PC-3 (cell line): Measurements from ENCODE around the gene KCNIP4.

Source experiments
- EZH2phosphoT487 ChIP-seq: fragments of 300-600 bp; sonication (generic); IDR thresholded peaks from 2 replicates; pipeline ENCODE4 v1.6.1; 2018; ENCODE audit warnings: mild to moderate bottlenecking, antibody characterized with exemption, low read length, borderline replicate concordance
- TF ChIP-seq, protein P1 (sequence below): fragments of 300-600 bp; sonication (generic); conservative IDR thresholded peaks from 2 replicates; pipeline ENCODE4 v1.5.1; 2017; ENCODE audit warnings: antibody characterized with exemption, low read depth, mild to moderate bottlenecking, low read length

DNA sequence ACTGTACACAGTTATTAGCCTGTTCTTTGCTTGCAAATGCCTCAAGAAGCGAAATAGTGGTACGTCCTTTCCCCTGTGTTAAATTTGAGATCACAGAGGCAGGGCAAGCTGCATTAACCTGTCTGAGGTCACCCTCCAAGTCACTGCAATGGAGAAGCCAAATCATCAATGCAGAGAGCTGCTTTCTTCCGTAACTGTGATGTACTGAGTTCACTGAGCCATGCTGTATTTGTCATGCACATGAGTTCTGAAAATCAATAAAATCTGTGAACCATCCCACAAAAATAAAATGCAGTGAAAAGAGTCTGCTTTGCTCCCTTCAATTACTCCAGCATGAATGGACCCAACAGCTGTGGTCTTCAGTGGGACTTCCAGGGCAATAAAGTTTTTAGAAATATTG, 393.5 kb downstream of the KCNIP4 start:
- TF ChIP-seq, protein P1, sequence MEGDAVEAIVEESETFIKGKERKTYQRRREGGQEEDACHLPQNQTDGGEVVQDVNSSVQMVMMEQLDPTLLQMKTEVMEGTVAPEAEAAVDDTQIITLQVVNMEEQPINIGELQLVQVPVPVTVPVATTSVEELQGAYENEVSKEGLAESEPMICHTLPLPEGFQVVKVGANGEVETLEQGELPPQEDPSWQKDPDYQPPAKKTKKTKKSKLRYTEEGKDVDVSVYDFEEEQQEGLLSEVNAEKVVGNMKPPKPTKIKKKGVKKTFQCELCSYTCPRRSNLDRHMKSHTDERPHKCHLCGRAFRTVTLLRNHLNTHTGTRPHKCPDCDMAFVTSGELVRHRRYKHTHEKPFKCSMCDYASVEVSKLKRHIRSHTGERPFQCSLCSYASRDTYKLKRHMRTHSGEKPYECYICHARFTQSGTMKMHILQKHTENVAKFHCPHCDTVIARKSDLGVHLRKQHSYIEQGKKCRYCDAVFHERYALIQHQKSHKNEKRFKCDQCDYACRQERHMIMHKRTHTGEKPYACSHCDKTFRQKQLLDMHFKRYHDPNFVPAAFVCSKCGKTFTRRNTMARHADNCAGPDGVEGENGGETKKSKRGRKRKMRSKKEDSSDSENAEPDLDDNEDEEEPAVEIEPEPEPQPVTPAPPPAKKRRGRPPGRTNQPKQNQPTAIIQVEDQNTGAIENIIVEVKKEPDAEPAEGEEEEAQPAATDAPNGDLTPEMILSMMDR, result no peak
- no peak for TF ChIP-seq EZH2phosphoT487
